ENCODE results near the gene BTG1.

The BTG1 gene
- 1,301 to 2,511 (median 2,035) reads per million in 3 donors for total RNA-seq

- H3K9me3 ChIP-seq (ENCODE audit: control insufficient read depth, low read length) = no peaks in the 10 kb centered on the region
- H3K36me3 ChIP-seq (ENCODE audit: control insufficient read depth, insufficient read depth, low read length) = peaks cover 42% of the 10 kb centered on the region
- DNase-seq = peak; percentile 99
- no peaks in the 10 kb centered on the region for H3K27me3 ChIP-seq (replicated peaks; ENCODE audit: control insufficient read depth, insufficient read depth, low read length, poor library complexity, severe bottlenecking)
- H3K4me3 ChIP-seq (ENCODE audit: insufficient read depth, low read depth, low read length, poor library complexity, severe bottlenecking) = peak within 1 kb of the TSS; percentile 90
- peak within 1 kb of the TSS; percentile 93 for H3K27ac ChIP-seq (ENCODE audit: insufficient read depth, low read length, poor library complexity, severe bottlenecking)
- no peaks in the 10 kb centered on the region for H3K4me1 ChIP-seq (ENCODE audit: control insufficient read depth, insufficient read depth, low read length, poor library complexity, severe bottlenecking)
Measured at GRCh38 chr12:92145731-92146496, at the start of gene BTG1. TSS of gene BTG1 (minus strand) at chr12:92145846. CDS start at chr12:92145535, 311 bp downstream.

- Histone ChIP-seq H3K27me3 (replicated peaks; ENCODE audit: control insufficient read depth, insufficient read depth, low read length, poor library complexity, severe bottlenecking) (no peaks in the 10 kb centered on the region), H3K27ac (ENCODE audit: insufficient read depth, low read length, poor library complexity, severe bottlenecking) (no peak overlapping the region), H3K4me3 (ENCODE audit: insufficient read depth, low read depth, low read length, poor library complexity, severe bottlenecking) (no peak overlapping the region), H3K4me1 (ENCODE audit: control insufficient read depth, insufficient read depth, low read length, poor library complexity, severe bottlenecking) (no peaks in the 10 kb centered on the region), H3K36me3 (ENCODE audit: control insufficient read depth, insufficient read depth, low read length) (no peaks in the 10 kb centered on the region), H3K9me3 (ENCODE audit: control insufficient read depth, low read length) (no peaks in the 10 kb centered on the region)
- no peak for DNase-seq
Measured at GRCh38 chr12:92194561-92194960, 48.9 kb upstream of the BTG1 start.

DNA sequence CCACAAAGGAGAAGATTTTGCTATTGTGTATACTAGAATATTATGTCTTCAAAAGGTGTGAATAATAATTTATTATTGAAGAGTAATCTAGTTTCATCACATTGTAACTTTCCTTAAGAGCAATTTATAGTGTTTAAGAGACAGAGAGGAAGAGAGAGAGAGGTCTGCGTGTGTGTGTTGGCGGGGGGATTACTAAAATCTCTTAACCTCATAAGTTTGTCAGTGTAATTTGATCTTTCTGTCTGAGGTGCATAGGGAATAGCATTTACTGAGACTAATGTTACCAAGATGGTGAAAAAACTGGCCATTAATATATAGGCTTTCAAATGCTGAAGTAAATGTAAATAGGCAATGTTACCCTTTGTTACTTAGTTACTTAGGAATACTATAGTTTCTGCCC lies 48.2 kb upstream of the BTG1 start:
- no peak for DNase-seq
- Histone ChIP-seq H3K27me3 (replicated peaks; ENCODE audit: control insufficient read depth, insufficient read depth, low read length, poor library complexity, severe bottlenecking) (no peaks in the 10 kb centered on the region), H3K9me3 (ENCODE audit: control insufficient read depth, low read length) (no peaks in the 10 kb centered on the region), H3K27ac (ENCODE audit: insufficient read depth, low read length, poor library complexity, severe bottlenecking) (no peak overlapping the region), H3K4me3 (ENCODE audit: insufficient read depth, low read depth, low read length, poor library complexity, severe bottlenecking) (no peak overlapping the region), H3K36me3 (ENCODE audit: control insufficient read depth, insufficient read depth, low read length) (no peaks in the 10 kb centered on the region), H3K4me1 (ENCODE audit: control insufficient read depth, insufficient read depth, low read length, poor library complexity, severe bottlenecking) (no peaks in the 10 kb centered on the region)

GRCh38 chr12:92193063-92193462 lies 47.4 kb upstream of the BTG1 start:
- Histone ChIP-seq H3K27ac (ENCODE audit: insufficient read depth, low read length, poor library complexity, severe bottlenecking) (no peak overlapping the region), H3K4me1 (ENCODE audit: control insufficient read depth, insufficient read depth, low read length, poor library complexity, severe bottlenecking) (no peaks in the 10 kb centered on the region), H3K9me3 (ENCODE audit: control insufficient read depth, low read length) (no peaks in the 10 kb centered on the region), H3K27me3 (replicated peaks; ENCODE audit: control insufficient read depth, insufficient read depth, low read length, poor library complexity, severe bottlenecking) (no peaks in the 10 kb centered on the region), H3K36me3 (ENCODE audit: control insufficient read depth, insufficient read depth, low read length) (no peaks in the 10 kb centered on the region), H3K4me3 (ENCODE audit: insufficient read depth, low read depth, low read length, poor library complexity, severe bottlenecking) (no peak overlapping the region)
- DNase-seq = no peak

DNA sequence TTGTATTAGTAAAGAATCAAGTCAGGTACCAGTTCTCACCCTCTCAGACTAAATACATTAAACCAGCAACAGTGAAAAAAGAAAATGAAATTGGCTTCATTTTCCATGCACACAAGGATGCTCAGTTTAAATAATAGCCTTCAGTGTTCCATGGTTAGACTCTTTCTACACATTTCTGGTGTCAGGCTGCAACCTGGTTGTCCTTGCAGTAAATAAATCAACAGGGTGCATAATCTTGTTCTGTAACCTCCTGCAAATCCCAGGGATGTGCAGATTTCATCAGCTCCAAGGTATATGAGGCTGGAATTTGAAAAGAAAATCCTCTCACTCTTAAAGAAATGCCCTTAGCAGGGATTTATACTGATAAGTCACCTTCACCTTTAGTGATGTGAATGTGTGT lies 46.7 kb upstream of the BTG1 start:
- DNase-seq = no peak
- H3K9me3 ChIP-seq (ENCODE audit: control insufficient read depth, low read length) = no peaks in the 10 kb centered on the region
- no peaks in the 10 kb centered on the region for H3K4me1 ChIP-seq (ENCODE audit: control insufficient read depth, insufficient read depth, low read length, poor library complexity, severe bottlenecking)
- H3K36me3 ChIP-seq (ENCODE audit: control insufficient read depth, insufficient read depth, low read length) = no peaks in the 10 kb centered on the region
- H3K27me3 ChIP-seq (replicated peaks; ENCODE audit: control insufficient read depth, insufficient read depth, low read length, poor library complexity, severe bottlenecking) = no peaks in the 10 kb centered on the region
- H3K27ac ChIP-seq (ENCODE audit: insufficient read depth, low read length, poor library complexity, severe bottlenecking) = no peak overlapping the region
- H3K4me3 ChIP-seq (ENCODE audit: insufficient read depth, low read depth, low read length, poor library complexity, severe bottlenecking) = no peak overlapping the region

DNA sequence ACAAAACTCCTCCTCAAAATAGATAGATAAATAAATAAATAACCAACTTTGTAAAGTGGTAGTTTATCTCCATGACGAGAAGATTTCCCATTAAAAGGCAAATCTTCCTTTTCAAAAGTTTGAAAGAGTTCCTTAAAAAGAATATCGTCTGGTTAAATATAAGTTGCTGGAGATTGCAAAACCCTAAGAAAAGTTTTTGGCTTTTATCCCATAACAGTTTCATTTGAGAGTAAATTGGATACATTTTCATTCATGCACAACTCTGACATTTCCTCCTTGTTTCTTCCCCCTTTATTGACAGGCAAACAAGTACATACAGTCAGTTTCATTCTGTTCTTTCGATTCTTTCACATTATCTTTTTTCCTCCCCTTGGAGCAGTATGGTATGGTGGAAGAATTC lies 45.4 kb upstream of the BTG1 start:
- DNase-seq = no peak
- H3K9me3 ChIP-seq (ENCODE audit: control insufficient read depth, low read length) = no peaks in the 10 kb centered on the region
- no peaks in the 10 kb centered on the region for H3K36me3 ChIP-seq (ENCODE audit: control insufficient read depth, insufficient read depth, low read length)
- H3K4me3 ChIP-seq (ENCODE audit: insufficient read depth, low read depth, low read length, poor library complexity, severe bottlenecking) = no peak overlapping the region
- H3K27ac ChIP-seq (ENCODE audit: insufficient read depth, low read length, poor library complexity, severe bottlenecking) = no peak overlapping the region
- peaks cover 7% of the 10 kb centered on the region for H3K4me1 ChIP-seq (ENCODE audit: control insufficient read depth, insufficient read depth, low read length, poor library complexity, severe bottlenecking)
- no peaks in the 10 kb centered on the region for H3K27me3 ChIP-seq (replicated peaks; ENCODE audit: control insufficient read depth, insufficient read depth, low read length, poor library complexity, severe bottlenecking)

DNA sequence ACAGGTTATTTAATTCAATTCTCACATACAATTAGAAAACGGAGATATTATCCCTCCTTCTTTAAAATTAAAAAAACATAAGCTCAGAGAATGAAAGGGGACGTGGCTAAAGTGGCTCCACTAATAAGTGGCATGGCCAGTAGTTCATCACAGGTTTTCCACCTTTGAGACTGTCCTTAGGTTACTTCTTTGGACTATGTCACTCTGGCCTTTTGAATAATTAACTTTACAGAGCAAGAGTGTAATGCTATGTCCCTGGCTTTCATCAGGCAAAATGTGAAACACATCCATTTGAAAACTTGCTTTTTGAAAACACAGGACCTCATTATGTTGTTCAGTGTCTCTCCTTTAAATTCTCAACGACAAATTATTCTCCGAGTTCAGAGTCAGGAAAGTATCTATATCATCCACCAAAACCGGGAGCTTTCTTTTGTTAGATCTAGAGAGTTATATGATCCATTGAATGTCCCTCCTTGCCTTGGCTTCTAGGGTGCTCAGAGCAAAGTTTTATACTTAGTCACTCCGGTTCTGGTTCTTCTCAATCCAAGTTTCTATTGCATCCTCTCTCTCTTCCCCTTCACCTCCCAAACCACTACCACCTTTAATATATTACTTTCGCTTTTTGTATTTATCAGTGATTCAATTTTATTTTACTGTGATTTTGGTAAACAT lies 43.0 kb upstream of the BTG1 start:
- Histone ChIP-seq H3K4me3 (ENCODE audit: insufficient read depth, low read depth, low read length, poor library complexity, severe bottlenecking) (no peak overlapping the region), H3K27me3 (replicated peaks; ENCODE audit: control insufficient read depth, insufficient read depth, low read length, poor library complexity, severe bottlenecking) (no peaks in the 10 kb centered on the region), H3K27ac (ENCODE audit: insufficient read depth, low read length, poor library complexity, severe bottlenecking) (no peak overlapping the region), H3K4me1 (ENCODE audit: control insufficient read depth, insufficient read depth, low read length, poor library complexity, severe bottlenecking) (peaks cover 31% of the 10 kb centered on the region), H3K36me3 (ENCODE audit: control insufficient read depth, insufficient read depth, low read length) (no peaks in the 10 kb centered on the region), H3K9me3 (ENCODE audit: control insufficient read depth, low read length) (no peaks in the 10 kb centered on the region)
- DNase-seq = no peak

DNA sequence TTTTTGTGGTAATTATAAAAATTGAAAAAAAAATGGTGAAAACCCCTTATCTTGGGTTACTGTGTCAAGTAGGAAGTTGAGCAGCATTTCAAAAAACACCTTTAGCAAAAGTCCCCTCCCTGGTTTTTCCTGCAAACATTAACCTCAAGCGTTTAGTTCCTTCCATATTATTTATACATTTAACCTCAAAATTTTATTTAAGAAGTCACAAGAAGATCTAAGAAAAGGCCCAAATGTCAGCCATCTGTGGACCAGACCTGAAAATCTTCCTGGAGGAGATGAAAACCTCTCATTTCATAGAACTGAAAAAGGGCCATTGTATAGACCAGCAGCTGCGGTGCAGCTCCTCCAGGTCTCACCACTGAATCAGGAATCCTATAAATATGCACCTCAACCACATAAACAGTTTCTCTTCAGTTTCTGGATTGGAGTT lies 40.4 kb upstream of the BTG1 start:
- Histone ChIP-seq H3K4me3 (ENCODE audit: insufficient read depth, low read depth, low read length, poor library complexity, severe bottlenecking) (no peak overlapping the region), H3K36me3 (ENCODE audit: control insufficient read depth, insufficient read depth, low read length) (no peaks in the 10 kb centered on the region), H3K27me3 (replicated peaks; ENCODE audit: control insufficient read depth, insufficient read depth, low read length, poor library complexity, severe bottlenecking) (no peaks in the 10 kb centered on the region), H3K27ac (ENCODE audit: insufficient read depth, low read length, poor library complexity, severe bottlenecking) (peak overlapping the region; percentile 43), H3K9me3 (ENCODE audit: control insufficient read depth, low read length) (no peaks in the 10 kb centered on the region), H3K4me1 (ENCODE audit: control insufficient read depth, insufficient read depth, low read length, poor library complexity, severe bottlenecking) (peaks cover 31% of the 10 kb centered on the region)
- DNase-seq = no peak

DNA sequence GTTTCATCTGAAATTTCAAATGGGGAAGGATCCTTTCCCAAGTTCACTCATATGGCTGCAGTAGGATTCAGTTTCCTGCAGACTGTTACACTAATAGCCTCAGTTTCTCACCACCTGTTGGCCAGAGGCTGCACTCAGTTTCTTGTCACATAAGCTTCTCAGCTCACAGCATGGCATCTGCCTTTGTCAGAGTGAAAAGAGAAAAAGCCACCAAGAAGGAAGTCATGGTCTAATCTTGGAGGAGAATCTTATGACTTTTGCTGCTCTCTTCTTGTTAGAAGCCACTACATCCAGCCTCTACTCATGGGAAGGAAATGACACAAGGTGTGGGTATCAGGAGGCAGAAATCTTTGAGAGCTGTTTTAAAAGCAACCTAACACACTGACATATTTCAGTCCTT lies 39.4 kb upstream of the BTG1 start:
- Histone ChIP-seq H3K27me3 (replicated peaks; ENCODE audit: control insufficient read depth, insufficient read depth, low read length, poor library complexity, severe bottlenecking) (no peaks in the 10 kb centered on the region), H3K4me3 (ENCODE audit: insufficient read depth, low read depth, low read length, poor library complexity, severe bottlenecking) (no peak overlapping the region), H3K27ac (ENCODE audit: insufficient read depth, low read length, poor library complexity, severe bottlenecking) (peak overlapping the region; percentile 74), H3K9me3 (ENCODE audit: control insufficient read depth, low read length) (no peaks in the 10 kb centered on the region), H3K4me1 (ENCODE audit: control insufficient read depth, insufficient read depth, low read length, poor library complexity, severe bottlenecking) (peaks cover 31% of the 10 kb centered on the region), H3K36me3 (ENCODE audit: control insufficient read depth, insufficient read depth, low read length) (no peaks in the 10 kb centered on the region)
- no peak for DNase-seq

DNA sequence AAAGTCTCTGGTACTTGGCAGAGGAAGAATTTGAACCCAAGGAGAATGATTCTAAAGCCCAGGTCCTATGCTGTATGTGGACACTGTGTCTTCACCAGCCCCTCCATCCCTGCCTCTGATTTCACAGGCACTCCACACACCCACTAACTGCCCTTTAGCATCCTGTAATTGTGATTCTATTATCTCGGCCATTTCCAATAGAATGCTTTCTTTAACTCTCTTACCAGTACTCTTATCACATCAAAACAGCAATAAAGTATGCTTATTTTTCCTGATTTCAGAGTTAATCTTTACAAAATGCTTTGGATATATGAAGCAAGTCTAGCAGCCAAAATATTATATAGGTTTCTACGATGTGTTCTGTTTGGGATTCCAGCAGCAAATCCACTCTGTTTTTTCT lies 37.9 kb upstream of the BTG1 start:
- Histone ChIP-seq H3K4me3 (ENCODE audit: insufficient read depth, low read depth, low read length, poor library complexity, severe bottlenecking) (no peak overlapping the region), H3K36me3 (ENCODE audit: control insufficient read depth, insufficient read depth, low read length) (no peaks in the 10 kb centered on the region), H3K27me3 (replicated peaks; ENCODE audit: control insufficient read depth, insufficient read depth, low read length, poor library complexity, severe bottlenecking) (no peaks in the 10 kb centered on the region), H3K27ac (ENCODE audit: insufficient read depth, low read length, poor library complexity, severe bottlenecking) (no peak overlapping the region), H3K4me1 (ENCODE audit: control insufficient read depth, insufficient read depth, low read length, poor library complexity, severe bottlenecking) (peaks cover 31% of the 10 kb centered on the region), H3K9me3 (ENCODE audit: control insufficient read depth, low read length) (no peaks in the 10 kb centered on the region)
- no peak for DNase-seq
